Measurements from ENCODE around the gene PAPPA.

DNA sequence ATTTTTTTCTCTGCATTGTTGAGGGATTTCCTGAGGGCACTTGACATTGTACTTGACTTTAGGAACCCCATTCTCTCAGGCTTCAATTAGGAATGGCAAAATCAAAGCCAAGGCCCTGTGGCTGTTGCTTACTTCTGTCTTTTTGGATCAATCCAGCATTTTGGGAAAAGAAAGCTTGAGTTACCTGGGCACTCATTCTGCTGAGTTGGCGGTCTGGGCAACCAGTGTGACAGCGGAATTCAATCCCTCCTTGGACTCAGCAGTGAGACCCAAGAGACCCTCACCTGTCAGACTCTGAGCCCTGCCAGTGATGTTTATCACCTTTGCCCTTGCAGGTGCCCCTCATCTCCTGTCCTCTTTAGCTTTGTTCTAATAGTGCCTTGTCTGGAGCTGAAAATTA is 225.3 kb downstream of the PAPPA start:
- TF ChIP-seq, protein P1, sequence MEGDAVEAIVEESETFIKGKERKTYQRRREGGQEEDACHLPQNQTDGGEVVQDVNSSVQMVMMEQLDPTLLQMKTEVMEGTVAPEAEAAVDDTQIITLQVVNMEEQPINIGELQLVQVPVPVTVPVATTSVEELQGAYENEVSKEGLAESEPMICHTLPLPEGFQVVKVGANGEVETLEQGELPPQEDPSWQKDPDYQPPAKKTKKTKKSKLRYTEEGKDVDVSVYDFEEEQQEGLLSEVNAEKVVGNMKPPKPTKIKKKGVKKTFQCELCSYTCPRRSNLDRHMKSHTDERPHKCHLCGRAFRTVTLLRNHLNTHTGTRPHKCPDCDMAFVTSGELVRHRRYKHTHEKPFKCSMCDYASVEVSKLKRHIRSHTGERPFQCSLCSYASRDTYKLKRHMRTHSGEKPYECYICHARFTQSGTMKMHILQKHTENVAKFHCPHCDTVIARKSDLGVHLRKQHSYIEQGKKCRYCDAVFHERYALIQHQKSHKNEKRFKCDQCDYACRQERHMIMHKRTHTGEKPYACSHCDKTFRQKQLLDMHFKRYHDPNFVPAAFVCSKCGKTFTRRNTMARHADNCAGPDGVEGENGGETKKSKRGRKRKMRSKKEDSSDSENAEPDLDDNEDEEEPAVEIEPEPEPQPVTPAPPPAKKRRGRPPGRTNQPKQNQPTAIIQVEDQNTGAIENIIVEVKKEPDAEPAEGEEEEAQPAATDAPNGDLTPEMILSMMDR (IDR thresholded peaks at IDR 0.05), result no peak
- no peak for TF ChIP-seq ATF1 (CRISPR knock-in tag; IDR thresholded peaks at IDR 0.05)
- TF ChIP-seq ATF3 (CRISPR knock-in tag; conservative IDR thresholded peaks at IDR 0.05), result no peak
- no peak for TF ChIP-seq ZNF263 (CRISPR knock-in tag; IDR thresholded peaks at IDR 0.05; ENCODE audit: low read depth)
- TF ChIP-seq CREB1 (CRISPR knock-in tag; IDR thresholded peaks at IDR 0.05), result no peak
- TF ChIP-seq NR2C2 (CRISPR knock-in tag; IDR thresholded peaks at IDR 0.05), result no peak

Data from WTC11 (cell line).